HCT116 (cell line): Measurements from ENCODE around the gene RAP1GAP2. TPM values are rescaled to one million over a fixed set of nuclear protein-coding genes. Genes with fewer than 3 reads are reported as not detected.

Experiments used
- ATAC-seq: fragments of 200-7000 bp; cut with Tn5 transposase; 2 replicates; pipeline ENCODE4 v1.9.1; 2020; ENCODE audit warnings: mild to moderate bottlenecking, moderate library complexity
- BruUV-seq: library from RNA; stranded (reverse); fragments of 400-500 nt; replicated peaks from 2 replicates; lab custom pipeline; 2021; lab: Mats Ljungman, UMichigan
- CTCF ChIA-PET: fragments of 300-600 bp; sonication (Branson Sonifier 250); formaldehyde crosslinking; loops from one replicate; lab custom pipeline; 2021; ENCODE audit warnings: antibody characterized with exemption; lab: Charles Lee
- POLR2A ChIA-PET: fragments of 300-600, 350-600 bp; sonication (Branson Sonifier 250); formaldehyde crosslinking; loops from one replicate; lab custom pipeline; 2021; ENCODE audit warnings: antibody characterized with exemption; lab: Charles Lee
- RAD21 ChIA-PET, 2 experiments: fragments of 300-600 bp; sonication (Branson Sonifier 250); formaldehyde crosslinking; loops; one replicate each; lab custom pipeline; 2023; ENCODE audit warnings: low total read pairs in 2 of 2; ENCODE audit not compliant: uncharacterized antibody in 2 of 2, unreplicated experiment in 2 of 2, low non-redundant PET in 1 of 2; lab: Charles Lee
- DNase-seq: peaks from one replicate; pipeline ENCODE4 v3.0.0-alpha.2; 2010; ENCODE audit warnings: low read depth, low spot score
- H2AFZ ChIP-seq: fragments of 200-600 bp; shearing (Covaris generic), sonication (generic); 2 replicates; pipeline ENCODE4 v1.6.1; 2017; ENCODE audit warnings: low read depth, mixed run types, mixed read lengths, antibody characterized with exemption, low read length; ENCODE audit not compliant: poor library complexity, severe bottlenecking
- H3K27ac ChIP-seq: 2 replicates; pipeline ENCODE4 v1.5.1; 2012; ENCODE audit warnings: low read depth, low read length
- H3K27me3 ChIP-seq: fragments of 200-600 bp; sonication (generic); 2 replicates; pipeline ENCODE4 v1.6.1; 2016; ENCODE audit warnings: mixed run types, low read length, mixed read lengths; ENCODE audit not compliant: insufficient read depth
- H3K36me3 ChIP-seq, 2 experiments: fragments of 200-500 bp in 1 of 2; fragments of 200-600 bp in 1 of 2; sonication (Bioruptor generic) in 1 of 2; sonication (generic) in 1 of 2; 2 replicates each; pipeline versions ENCODE4 v1.5.1 to v1.6.1; 2014 to 2016; ENCODE audit warnings: low read length in 2 of 2, inconsistent platforms in 1 of 2, mixed read lengths in 1 of 2, mixed run types in 1 of 2; ENCODE audit not compliant: insufficient read depth in 2 of 2, control insufficient read depth in 1 of 2
- H3K4me1 ChIP-seq, 2 experiments: fragments of 200-600 bp in 1 of 2; sonication (generic) in 1 of 2; 2 replicates each; pipeline versions ENCODE4 v1.5.1 to v1.6.1; 2012 to 2017; ENCODE audit warnings: low read length in 2 of 2, inconsistent platforms in 1 of 2, mild to moderate bottlenecking in 1 of 2, mixed read lengths in 1 of 2, mixed run types in 1 of 2, moderate library complexity in 1 of 2; ENCODE audit not compliant: insufficient read depth in 2 of 2, control insufficient read depth in 1 of 2
- H3K4me2 ChIP-seq: fragments of 200-600 bp; sonication (generic); 2 replicates; pipeline ENCODE4 v1.6.1; 2017; ENCODE audit warnings: mixed run types, low read length, mixed read lengths
- H3K4me3 ChIP-seq, 2 experiments: fragments of 200-600 bp in 1 of 2; sonication (generic) in 1 of 2; replicated peaks in 1 of 2; 2 replicates each; pipeline ENCODE4 v1.5.1; 2011 to 2016; ENCODE audit warnings: low read length in 2 of 2, control low read depth in 1 of 2, low read depth in 1 of 2, mild to moderate bottlenecking in 1 of 2, mixed read lengths in 1 of 2, mixed run types in 1 of 2
- H3K79me2 ChIP-seq: fragments of 200-600 bp; sonication (generic); 2 replicates; pipeline ENCODE4 v1.6.1; 2017; ENCODE audit warnings: mild to moderate bottlenecking, mixed run types, low read length, moderate library complexity, mixed read lengths; ENCODE audit not compliant: insufficient read depth
- H3K9ac ChIP-seq: fragments of 200-600 bp; sonication (generic); 2 replicates; pipeline ENCODE4 v1.6.1; 2016; ENCODE audit warnings: low read length, mixed read lengths
- H3K9me2 ChIP-seq: fragments of 200-600 bp; sonication (generic), shearing (Covaris generic); 2 replicates; pipeline ENCODE4 v1.6.1; 2017; ENCODE audit warnings: mixed run types, mild to moderate bottlenecking, moderate library complexity; ENCODE audit not compliant: insufficient read depth
- H3K9me3 ChIP-seq, 2 experiments: fragments of 200-500 bp in 1 of 2; fragments of 200-600 bp in 1 of 2; sonication (Bioruptor generic) in 1 of 2; sonication (generic) in 1 of 2; 2 replicates each; pipeline ENCODE4 v1.6.1; 2014 to 2017; ENCODE audit warnings: low read length in 2 of 2, mixed read lengths in 2 of 2, inconsistent platforms in 1 of 2, low read depth in 1 of 2, mild to moderate bottlenecking in 1 of 2, mixed run types in 1 of 2, moderate library complexity in 1 of 2; ENCODE audit not compliant: control insufficient read depth in 1 of 2, insufficient read depth in 1 of 2
- H4K20me1 ChIP-seq: fragments of 200-600 bp; sonication (generic), shearing (Covaris generic); 2 replicates; pipeline ENCODE4 v1.6.1; 2017; ENCODE audit warnings: mixed run types, mild to moderate bottlenecking, moderate library complexity; ENCODE audit not compliant: insufficient read depth
- FOSL1 ChIP-seq: IDR thresholded peaks from 2 replicates; pipeline ENCODE4 v1.6.1; 2012; ENCODE audit warnings: low read depth
- JUND ChIP-seq: IDR thresholded peaks from 2 replicates; pipeline ENCODE4 v1.6.1; 2012
- POLR2A ChIP-seq: IDR thresholded peaks from 2 replicates; pipeline ENCODE4 v1.7.0; 2011; ENCODE audit warnings: borderline replicate concordance; ENCODE audit not compliant: insufficient read depth, insufficient read length; ENCODE audit errors: extremely low read depth
- POLR2AphosphoS5 ChIP-seq: IDR thresholded peaks from 2 replicates; pipeline ENCODE4 v1.6.1; 2011; ENCODE audit warnings: mild to moderate bottlenecking, low read depth, low read length, moderate library complexity
- RAD21 ChIP-seq: IDR thresholded peaks from 2 replicates; pipeline ENCODE4 v1.6.1; 2012; ENCODE audit warnings: low read depth, mild to moderate bottlenecking
- REST ChIP-seq: IDR thresholded peaks from 2 replicates; pipeline ENCODE4 v1.6.1; 2012; ENCODE audit warnings: low read depth
- SIN3A ChIP-seq: IDR thresholded peaks from 2 replicates; pipeline ENCODE4 v1.6.1; 2012; ENCODE audit warnings: low read depth
- SP1 ChIP-seq: IDR thresholded peaks from 2 replicates; pipeline ENCODE4 v1.6.1; 2012; ENCODE audit warnings: low read depth
- SRF ChIP-seq: IDR thresholded peaks from 2 replicates; pipeline ENCODE4 v1.6.1; 2012; ENCODE audit warnings: low read depth
- TCF7L2 ChIP-seq: IDR thresholded peaks from 2 replicates; pipeline ENCODE4 v1.7.0; 2011; ENCODE audit warnings: borderline replicate concordance, inconsistent platforms; ENCODE audit not compliant: insufficient read depth, insufficient read length; ENCODE audit errors: extremely low read depth
- ZFX ChIP-seq: fragments of 450-650 bp; IDR thresholded peaks from 2 replicates; pipeline ENCODE4 v1.6.1; 2017
- ZNF274 ChIP-seq: fragments of 200-500 bp; sonication (Bioruptor generic); IDR thresholded peaks from 2 replicates; pipeline ENCODE4 v1.6.1; 2014; ENCODE audit warnings: mild to moderate bottlenecking, low read depth, low read length, inconsistent platforms
- intact Hi-C: fragments of 100-400 bp; cut with micrococcal nuclease; formaldehyde crosslinking; loops from 2 replicates; pipeline ENCODE4 v1.10.0; 2022
- total RNA-seq: library from RNA; stranded (reverse); gene quantifications from one replicate; pipeline ENCODE4 v1.2.1, GENCODE V29; 2021; ENCODE audit not compliant: unreplicated experiment

RAP1GAP2 gene
- total RNA-seq, 1 experiment from 2014 or later: 54.6 TPM

- no peak for TF ChIP-seq REST
- TF ChIP-seq ZNF274: no peak
Measured at GRCh38 chr17:2900842-2901241, 104.6 kb downstream of the RAP1GAP2 start (continued).

DNA sequence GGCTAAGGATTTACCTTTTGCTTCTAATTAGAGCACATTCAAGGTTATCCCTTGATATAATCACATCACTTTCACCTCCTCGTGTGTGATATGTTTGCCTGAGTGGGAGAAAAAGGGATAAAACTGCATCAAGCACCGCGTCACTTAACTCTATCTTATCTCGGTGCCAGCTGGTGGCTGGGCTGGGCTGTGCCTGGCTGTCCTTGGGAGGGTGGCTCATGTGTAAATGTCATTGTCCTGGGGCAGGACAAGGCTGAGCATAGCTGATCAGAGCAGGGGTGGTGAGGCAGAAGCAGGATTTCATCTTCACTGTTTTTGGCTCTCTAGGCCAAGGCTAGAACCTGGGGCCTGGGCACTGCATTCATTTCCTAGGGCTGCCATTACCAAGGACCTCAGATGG is 105.3 kb downstream of the RAP1GAP2 start:
- no peaks in the 10 kb centered on the region for H3K79me2 ChIP-seq
- no peak overlapping the region for H3K27ac ChIP-seq
- ATAC-seq (no peak), DNase-seq (no peak)
- H3K9me3 ChIP-seq: no peaks in the 10 kb centered on the region
- no peak overlapping the region for H3K4me2 ChIP-seq
- H2AFZ ChIP-seq: no peak overlapping the region
- ChIA-PET RAD21 (no interaction called here), POLR2A (no interaction called here), CTCF (no interaction called here)
- no peak overlapping the region for H3K9ac ChIP-seq
- no peak for TF ChIP-seq JUND
- no peak for TF ChIP-seq SIN3A
- no peak for TF ChIP-seq SRF
- no peak for TF ChIP-seq RAD21
- TF ChIP-seq TCF7L2: no peak
- no peak for TF ChIP-seq POLR2AphosphoS5
- no peak for TF ChIP-seq ZNF274
- TF ChIP-seq FOSL1: no peak
- TF ChIP-seq POLR2A: no peak
- TF ChIP-seq ZFX: no peak
- TF ChIP-seq REST: no peak
- TF ChIP-seq SP1: no peak
- H3K36me3 ChIP-seq: no peaks in the 10 kb centered on the region
- intact Hi-C loops: no loop called here
- BruUV-seq: no TSS peak
- no peaks in the 10 kb centered on the region for H4K20me1 ChIP-seq
- H3K9me2 ChIP-seq: no peaks in the 10 kb centered on the region
- H3K4me3 ChIP-seq: no peak overlapping the region
- peaks cover 5% of the 10 kb centered on the region in 2 experiments; a peak in 3 of 4 replicates for H3K4me1 ChIP-seq
- H3K27me3 ChIP-seq: no peaks in the 10 kb centered on the region
